GM21576 (cell line): ENCODE data around the gene LIMS2.

Experiments used
- ATAC-seq: cut with Tn5 transposase; IDR thresholded peaks from one replicate; pipeline ENCODE4 v1.9.1; 2021; ENCODE audit warnings: mild to moderate bottlenecking, moderate library complexity; ENCODE audit not compliant: unreplicated experiment

The LIMS2 gene

DNA sequence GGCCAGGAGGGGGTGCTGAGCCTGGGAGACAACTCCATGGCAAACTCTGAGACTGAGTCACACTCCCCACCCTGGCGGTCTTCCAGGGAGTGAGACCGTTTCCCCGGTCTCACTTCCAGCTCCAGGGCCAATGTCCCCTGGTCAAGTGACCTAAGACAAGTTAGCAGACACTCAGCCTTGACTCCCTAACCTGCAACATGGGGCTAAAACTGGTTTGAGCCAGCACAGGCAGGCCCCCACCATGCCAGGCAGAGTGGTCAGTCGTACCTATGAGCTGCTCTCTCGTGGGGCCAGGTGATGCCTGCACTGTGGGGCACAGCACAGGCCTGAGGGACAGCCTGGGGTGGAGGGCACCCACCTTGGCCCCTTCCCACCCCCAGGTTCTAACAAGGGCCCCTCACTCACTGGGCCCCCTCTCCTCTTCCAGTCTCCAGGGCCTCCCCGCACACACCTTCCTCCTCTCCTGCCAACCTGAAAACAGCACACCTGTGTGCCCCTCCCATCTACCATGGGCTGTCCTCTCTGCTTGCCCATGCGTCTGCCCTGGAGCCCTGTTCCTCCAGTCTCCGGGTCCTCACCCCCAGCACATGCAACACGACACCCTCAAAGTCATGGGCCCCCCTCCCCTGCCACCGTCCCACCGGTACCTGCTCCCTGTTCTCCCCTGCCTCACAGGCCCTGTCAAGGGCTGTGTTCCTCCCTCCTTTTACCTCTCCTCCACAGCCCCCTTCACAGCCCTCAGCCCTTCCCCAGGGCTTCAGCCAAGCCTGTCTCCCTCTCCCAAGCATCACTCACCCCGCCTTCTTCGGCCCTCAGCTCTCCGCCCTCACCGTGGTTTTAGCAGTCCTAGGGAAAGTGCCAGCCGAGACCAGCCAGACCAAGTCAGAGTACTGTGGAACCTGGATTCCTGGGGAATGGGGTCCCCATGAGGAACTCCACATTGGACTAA, 27.8 kb downstream of the LIMS2 start:
- ATAC-seq = no peak

DNA sequence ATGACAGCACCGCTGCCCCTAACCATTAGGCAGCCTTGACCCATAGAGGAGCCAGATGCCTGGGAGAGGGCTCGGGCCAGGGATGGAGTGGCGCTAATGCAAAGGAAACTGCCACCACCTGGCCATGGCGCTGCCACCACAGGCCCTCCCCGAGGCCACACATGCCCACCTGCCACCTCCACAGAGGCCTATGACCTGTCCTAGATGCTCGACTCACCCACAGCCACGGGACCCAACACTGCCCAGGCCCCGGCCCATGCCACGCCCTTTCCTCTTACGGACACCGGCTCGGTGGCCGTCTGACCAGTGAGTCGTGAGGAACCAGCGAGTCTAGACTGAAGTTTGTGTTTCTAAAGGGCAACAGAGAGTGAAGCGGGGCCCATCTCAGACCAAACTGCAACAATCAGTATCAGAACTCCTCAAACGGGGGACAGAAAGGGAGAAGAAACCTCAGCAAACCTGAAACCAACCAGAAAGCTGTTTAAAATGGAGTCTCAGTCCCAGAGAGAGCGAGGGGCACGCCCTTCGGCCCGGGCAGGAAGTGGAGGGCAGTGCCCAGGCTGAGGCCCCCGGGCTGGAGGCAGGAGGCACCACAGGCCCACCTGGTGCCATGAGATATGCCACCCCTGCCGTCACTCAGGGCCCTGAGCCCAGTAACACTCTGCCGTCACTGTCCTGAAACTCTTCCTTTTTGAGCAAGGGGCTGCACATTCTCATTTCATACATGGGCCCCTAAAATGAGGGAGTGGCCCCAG, 28.7 kb downstream of the LIMS2 start:
- ATAC-seq = no peak

DNA sequence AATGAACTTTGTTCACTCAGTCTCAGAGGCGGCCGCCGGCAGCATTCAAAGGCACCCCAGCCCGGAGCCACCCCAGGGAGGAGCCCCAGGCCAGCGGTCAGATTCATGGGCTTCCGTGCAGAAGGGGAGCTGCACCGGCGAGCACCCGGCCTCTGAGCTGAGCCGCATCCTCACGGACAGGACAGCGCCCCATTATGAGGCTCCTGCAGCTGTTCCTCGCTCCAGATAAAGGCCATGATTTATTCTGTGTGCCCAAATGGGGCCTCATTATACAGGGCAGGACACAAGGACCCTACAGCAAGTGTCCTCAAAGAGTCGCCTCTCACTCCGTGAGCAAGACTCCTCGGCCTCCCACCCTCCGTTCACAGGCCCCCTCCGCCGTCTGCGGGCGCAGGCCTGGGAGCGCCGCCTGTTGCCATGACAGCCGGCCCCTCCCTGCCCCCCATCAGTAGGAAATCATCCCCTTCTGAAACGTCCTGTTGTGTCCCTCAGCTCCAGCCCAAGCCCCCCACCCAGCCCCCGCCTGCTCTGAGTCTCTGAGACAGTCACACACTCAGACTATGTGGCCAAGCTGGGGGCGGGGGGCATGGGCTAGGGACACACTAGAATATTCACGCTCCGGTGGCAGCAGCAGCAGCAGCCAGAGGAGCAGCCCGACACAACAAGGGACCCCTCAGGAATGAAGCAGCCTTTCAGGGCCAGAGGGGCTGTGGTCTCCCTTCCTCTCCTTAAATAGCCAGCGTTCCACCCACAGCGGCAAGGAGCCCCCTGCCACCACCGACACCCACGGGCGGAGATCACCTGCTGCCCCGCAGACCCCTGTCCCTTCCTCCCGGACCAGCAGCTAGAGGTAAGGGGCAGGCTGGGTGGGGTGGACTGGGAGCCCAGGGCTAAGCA, 29.7 kb downstream of the LIMS2 start, which contains the start of gene GPR17:
GPR17 (plus strand) TSS at position 759 of the 897 bp plus-strand sequence. CDS start 4,583 bp downstream, outside the sequence.
- ATAC-seq = no peak

DNA sequence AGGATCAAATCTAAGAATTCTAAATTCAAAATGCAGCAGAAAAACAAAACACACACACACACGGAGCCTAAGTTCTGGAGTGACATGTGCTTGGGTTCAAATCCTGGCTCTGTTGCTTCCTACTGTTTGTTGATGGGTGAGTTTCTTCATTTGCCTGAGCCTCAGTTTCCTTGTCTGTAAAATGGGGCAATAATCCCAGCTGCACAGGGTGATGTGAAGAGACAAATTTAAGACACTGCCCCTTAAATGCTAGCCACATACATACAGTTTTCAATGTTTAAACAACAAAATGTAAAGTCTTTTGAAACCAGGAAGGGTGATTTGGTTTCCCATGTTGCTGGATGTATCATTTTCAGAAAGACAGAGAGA, 30.3 kb downstream of the LIMS2 start:
- no peak for ATAC-seq

DNA sequence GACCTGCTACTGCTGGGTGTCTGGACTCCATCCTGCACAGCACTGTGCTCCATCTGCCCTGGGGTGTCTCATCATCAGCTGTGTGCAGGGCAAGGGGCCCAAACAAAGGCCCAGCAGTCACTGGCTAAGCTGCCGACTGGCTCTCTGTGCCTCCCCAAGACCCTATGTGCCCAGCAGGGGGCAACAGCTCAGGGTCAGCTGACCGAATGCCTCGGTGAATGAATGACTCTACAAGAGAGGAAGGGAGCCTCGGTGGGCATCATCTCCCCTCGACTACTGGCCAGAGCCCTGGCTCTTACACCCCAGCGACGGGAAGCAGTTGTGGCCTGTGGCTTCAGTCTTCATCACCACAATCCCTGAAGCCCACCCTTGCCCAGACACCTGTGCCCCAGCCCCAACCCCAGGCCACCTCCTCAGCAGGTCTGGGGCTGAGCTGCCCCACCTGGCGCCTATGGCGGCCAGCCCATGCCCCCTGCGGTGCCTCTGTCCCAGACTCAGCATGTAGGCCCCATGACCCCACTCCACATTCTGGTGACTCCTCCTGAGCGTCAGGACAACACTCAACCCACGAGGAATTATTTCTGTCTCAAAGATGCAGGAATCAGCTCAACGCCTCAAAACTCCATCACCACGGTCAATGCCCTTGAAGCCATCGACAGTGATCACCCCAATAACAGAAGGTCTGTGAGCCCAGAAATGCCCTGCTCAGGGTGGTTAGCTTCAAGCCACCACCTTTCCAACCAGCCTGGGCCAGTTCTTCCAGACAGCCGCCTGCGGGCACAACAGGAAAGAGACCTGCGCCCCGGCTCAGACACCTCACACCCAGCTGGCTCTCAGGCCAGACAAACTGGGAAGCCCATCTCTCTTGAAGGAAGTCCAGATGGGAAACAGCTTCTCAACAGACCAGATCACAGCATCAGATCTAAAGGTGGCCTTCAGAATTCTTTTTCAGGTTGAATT, 31.0 kb downstream of the LIMS2 start:
- ATAC-seq = no peak

DNA sequence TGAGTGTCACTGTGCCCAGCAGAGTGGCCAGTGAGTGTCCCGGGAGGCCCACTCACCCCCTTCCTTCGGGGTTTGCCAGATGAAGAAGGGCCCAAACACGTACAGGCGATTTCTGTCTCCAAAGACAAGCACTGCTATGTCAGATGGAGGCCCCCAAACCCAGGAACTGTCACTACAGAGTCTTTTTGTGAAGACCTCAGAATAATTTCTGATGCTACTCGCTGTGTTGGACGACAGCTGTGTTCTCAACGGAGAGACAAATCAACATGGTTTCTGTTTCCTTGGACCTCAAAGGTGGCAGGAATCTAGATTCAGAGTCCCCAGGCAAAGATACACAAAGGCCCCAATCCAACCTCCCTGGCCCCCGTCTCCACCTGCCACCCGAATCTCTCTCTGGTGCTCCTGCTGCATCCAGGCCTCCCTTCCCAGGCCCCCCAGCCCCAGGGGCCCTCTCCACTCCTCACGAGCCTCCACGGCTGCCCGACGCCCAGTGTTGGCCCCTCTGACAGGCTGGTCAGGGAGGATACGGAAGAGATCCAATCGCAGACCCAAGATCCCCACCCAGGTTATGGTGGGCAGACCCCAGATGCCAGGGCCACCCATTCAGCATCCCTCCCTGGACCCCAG, 31.8 kb downstream of the LIMS2 start:
- no peak for ATAC-seq

DNA sequence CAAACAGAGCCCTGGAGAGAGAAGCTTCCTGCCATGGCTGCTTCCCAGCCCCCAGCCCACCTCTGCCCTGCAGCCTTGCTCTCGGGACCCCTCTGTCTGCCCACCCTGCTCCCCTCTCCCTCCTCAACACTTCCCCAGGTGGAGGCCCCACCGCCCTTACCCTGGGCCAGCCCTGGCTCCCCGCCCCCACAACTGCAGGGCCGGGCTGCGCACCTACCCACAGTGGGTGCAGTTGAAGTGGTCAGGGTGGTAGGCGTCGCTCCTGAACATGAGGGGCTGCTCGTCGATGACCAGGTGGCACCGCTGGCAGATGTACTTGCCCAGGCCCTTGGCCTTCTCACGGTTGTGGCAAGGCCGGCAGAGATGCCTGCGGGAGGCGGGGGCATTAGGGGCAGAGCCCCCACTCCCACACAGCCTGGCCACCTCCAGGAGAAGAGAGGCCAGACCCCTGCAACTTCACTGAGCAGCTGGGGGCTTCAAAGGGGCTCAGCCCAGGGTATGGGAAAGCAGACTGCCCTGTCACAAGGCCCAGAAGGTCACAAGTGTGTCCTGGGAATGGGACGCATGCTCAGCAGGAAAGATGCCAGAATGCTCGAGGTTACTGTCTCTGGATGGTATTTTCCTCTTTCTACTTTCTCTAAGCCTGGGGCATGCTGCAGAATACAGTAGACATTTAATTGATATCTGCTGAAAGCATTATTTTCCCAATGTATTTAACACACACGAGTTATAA, 32.5 kb downstream of the LIMS2 start:
- ATAC-seq = no peak

DNA sequence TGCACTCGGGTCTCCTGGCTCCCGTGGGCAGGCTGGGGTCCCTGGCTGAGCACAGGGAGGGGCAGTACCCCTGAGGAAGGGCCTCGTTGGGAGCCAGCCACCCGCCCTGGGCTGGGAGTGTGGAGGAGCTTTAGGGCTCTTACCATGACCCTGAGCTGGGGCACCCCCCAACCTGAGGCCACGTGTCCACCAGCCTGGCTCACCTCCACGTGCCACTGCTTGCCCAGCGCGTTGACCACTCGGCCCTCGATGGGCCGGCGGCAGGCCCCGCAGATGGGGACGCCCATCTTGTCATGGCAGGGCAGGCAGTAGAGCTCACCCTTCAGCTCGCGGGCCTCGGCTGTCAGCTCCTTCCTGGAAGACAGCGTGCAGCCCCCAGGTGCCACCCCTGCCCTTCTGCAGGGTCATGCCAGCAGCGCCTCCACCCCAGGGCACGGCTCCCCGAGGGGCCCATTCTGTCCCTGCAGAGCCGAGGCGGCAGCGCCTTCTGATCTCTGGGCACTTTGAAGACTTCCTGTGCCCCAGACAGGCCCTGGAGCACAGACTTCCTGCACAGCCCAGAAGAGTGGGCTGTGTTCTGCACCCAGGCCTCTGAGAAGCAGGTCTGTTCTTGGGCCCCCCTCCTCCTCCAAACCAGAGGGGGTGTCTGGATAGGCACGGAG, 33.4 kb downstream of the LIMS2 start:
- ATAC-seq = no peak

DNA sequence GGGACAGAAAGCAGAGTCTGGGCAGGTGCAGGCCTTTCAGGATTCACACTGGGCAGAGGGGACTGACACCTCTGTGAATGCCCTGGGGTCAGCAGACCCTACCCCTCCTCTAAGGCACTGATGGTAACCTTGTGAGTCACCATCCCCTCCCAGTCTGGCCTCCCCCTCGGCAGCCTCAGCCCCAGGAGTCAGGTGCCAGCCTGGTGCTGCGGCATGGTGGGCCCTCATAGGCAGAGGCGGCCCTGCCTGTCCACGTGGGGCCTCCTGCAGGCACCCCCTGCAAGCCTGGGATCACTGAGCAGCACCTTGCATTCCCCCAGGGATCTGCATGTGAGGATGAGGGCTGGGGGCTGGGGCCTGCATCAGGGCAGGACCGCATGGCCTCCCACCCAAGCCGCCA, 34.2 kb downstream of the LIMS2 start:
- ATAC-seq = no peak

DNA sequence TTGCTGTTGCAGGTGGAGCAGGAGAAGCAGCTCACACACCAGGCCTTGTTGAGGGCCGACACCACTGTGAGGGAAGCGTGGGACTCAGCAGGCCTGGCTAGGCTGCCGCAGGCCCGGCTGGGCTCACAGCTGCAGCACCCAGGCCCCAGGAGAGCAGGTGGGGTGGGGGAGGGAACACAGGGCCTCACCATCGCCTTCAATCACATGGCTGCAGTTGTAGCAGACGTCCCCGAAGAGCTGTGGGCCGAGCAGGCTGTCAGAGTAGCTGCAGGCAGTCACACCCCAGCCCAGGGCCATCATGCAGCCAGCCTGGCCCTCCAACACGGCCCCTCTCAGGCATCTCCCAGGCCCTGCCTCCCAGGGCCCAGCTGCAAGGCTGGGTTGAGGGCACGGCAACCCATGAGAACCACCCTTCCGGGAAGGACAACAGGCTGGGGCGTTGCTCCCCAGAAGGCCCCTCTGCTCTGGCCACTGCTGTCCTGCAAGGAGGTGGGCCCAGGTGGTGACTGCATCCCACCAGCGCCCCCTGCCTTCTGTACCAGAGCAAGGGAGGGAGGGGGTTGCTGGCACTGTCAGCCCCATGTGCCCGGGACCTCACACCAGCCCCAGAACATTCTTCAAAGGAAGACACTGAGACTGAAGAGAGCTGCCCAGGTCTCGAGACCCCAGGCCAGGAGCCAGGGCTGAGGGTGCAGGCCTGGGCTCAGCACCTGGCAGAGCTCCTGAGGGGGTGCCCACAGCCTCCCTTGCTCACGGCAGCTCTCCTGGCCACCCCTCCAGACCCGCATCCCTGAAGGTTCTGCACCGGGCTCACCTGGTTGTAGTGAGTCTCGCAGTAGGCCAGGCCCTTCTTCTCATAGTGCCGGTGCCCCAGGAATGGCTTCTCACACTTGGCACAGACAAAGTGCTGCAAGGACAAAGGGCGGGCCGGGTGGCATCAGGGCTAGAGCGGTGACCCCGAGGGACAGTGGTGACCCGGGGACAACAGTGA, 35.0 kb downstream of the LIMS2 start:
- no peak for ATAC-seq

DNA sequence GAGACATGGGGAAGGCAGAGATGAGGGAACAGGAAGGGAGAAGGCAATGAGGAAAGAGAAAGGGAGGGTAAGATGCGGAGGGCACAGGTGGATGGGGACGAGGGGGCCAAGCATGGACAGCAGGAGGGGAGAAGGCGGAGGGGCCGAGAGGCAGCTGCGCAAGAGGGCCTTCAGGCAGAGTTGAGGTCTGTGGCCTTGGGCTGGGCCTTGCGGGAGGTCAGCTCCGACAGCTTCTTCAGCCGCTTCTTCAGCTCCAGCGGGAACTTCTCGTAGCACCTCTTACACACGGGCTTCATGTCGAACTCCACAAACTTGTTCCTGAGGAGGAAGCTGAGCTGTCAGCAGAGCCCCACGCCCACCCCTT, 36.2 kb downstream of the LIMS2 start:
- ATAC-seq = no peak

DNA sequence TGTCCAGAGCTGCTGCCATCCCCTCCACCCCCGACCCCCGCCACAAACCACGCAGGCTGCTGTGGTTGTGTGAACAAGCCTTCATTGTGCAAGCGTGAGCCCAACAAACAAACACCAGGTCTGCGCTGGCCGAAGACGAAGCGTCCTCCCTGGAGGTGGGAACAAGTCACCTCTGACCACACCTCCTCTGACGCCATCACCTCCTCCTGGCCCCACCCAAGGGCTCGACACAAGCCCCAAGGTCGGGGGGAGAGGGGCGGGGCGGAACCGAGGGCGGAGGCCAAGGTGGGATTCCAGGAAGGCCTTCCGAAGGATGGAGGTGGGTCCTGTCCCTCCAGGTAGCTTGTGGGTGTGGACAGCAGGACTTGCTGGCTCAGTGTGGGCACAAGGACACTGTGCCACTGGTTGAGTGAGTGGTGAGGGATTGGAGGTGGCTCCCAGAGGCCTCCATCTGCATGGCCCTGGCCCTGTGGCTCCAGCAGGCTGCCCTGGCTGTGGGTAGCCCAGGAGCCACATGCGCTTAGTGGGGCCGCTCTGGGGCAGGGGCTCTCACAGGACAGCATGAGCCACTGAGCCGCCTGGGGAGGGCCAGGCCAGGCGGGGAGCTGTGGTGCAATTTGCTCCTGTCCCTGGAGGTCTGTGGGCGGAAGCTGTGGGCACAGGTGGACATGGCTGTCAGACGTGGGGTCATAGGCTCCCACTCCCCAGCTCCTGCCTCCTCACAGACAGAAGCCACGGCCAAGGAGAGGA, 36.8 kb downstream of the LIMS2 start:
- ATAC-seq = no peak

DNA sequence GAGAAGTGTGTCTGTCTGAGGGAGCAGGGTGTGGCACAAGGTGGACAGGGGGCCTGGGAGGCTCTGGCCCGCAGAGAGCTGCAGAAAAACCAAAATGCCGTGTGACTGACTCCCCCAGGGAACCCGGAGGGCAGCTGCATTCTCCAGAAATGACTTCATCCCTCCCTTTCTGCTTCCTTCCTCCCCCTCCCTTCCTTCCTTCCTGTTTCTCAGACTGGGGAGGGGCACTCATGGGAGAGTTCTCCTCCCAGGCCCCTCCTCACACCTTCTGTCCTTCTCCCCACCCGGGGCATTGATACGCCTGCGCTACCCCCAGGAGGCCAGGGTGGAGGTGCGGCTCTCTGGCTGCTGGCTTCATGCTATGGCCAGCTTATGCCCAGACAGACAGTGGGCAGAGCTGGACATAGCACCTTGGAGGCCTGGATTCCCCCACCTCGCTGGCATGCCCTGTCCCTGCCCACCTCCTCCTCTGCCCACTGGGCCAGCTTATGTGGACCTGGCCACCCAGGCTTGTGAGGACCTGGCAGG, 37.5 kb downstream of the LIMS2 start:
- ATAC-seq = no peak

DNA sequence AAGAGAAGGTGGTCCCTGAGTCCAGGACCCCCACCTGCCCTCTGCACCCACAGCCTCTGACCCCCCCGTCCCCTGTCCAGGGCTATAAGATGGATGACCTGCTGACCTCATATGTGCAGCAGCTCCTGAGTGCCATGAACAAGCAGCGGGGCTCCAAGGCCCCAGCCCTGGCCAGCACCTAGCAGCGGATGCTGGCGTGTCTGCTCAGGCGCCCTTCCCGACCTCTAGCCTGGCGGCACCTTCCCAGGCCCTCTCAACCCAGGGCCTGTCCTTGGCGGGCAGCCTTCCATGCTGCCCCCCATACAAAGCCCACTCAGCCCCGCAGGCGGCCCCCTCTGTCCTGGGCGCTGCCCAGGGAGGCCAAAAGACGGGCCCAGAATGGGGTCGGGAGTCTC, 38.1 kb downstream of the LIMS2 start:
- ATAC-seq = no peak

DNA sequence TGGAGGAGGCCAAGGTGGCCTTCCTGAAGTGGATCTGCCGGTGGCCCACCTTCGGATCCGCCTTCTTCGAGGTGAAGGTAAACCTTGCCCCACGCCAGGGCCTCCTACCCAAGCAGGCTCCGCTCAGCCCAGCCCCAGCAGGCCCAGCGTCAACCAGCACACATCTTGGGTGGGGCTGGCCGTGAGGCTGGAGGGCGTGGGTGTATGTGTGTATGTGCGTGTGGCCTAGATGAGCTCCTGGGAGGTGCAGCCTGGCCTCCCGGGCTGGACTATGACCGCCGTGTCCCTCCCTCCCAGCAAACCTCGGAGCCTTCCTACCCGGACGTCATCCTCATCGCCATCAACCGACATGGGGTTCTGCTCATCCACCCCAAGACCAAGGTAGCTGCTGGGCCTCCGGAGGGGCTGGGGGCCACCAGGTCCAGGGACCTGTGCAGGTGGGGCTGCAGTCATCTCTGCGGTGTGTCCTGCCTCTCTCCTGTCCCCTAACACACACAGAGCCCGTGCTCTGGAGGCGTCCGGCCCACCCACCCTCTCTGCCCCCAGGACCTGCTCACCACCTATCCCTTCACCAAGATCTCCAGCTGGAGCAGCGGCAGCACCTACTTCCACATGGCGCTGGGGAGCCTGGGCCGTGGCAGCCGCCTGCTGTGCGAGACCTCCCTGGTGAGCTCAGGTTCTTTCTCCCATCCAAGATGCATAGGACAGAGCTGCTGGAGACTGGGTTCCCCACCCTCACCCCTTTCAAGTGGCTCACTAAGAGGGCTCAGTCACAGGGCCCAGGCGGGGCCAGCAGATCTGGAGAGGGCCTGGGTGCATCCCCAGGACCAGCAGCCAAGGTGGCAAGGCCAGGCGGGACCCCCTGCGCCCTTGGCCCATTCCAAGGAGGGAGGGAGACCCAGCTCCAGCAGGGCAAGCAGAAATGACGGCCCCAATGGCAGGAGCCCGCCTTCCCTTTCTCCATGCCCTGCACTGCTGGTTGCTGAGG, 38.8 kb downstream of the LIMS2 start:
- no peak for ATAC-seq
